LNCaP clone FGC (cell line): ENCODE results near the gene VSIG10L2.
A peak's percentile ranks its signal among the peaks of the same experiment; 100 is the strongest.

Experiments
- DNase-seq: peaks from one replicate; pipeline ENCODE4 v3.0.0-alpha.2; 2011; ENCODE audit warnings: low read depth
- H3K4me3 ChIP-seq: 2 replicates; pipeline ENCODE4 v1.5.1; 2011; ENCODE audit warnings: mild to moderate bottlenecking, low read depth, low read length, control low read depth
- TF ChIP-seq, protein P1 (sequence below): IDR thresholded peaks from 2 replicates; pipeline ENCODE4 v1.5.1; 2012; ENCODE audit warnings: mild to moderate bottlenecking; ENCODE audit not compliant: control insufficient read depth, insufficient read depth; ENCODE audit errors: extremely low read depth

The VSIG10L2 gene

DNA sequence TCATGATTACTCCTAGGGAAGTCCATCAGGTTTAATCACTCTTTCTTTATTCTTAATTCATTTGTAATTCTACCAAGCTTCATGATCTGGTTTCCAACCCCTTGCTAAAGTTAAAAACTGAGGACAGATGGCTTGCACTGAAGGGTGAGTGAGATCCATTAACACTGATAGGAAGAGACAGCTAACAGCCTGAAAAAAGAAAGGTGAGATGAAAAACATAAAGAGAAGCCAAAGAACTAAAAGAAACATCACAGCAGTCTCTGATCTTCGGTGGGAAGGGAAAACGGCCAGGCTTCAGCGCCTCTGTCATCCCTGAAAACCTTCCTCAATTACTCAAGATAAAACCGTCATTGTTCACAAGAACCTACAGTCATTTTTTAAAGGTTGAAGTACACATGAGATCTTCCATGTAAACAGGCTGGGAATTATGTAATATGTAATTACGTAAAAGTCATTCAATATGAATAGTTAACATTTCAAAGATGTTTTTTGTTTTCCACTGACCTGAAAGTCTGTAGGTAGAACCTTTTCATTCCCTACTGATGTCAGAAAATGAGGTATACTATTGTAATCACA, 41.3 kb downstream of the VSIG10L2 start:
- DNase-seq = no peak
- TF ChIP-seq, protein P1, sequence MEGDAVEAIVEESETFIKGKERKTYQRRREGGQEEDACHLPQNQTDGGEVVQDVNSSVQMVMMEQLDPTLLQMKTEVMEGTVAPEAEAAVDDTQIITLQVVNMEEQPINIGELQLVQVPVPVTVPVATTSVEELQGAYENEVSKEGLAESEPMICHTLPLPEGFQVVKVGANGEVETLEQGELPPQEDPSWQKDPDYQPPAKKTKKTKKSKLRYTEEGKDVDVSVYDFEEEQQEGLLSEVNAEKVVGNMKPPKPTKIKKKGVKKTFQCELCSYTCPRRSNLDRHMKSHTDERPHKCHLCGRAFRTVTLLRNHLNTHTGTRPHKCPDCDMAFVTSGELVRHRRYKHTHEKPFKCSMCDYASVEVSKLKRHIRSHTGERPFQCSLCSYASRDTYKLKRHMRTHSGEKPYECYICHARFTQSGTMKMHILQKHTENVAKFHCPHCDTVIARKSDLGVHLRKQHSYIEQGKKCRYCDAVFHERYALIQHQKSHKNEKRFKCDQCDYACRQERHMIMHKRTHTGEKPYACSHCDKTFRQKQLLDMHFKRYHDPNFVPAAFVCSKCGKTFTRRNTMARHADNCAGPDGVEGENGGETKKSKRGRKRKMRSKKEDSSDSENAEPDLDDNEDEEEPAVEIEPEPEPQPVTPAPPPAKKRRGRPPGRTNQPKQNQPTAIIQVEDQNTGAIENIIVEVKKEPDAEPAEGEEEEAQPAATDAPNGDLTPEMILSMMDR = no peak
- H3K4me3 ChIP-seq = no peak overlapping the region

DNA sequence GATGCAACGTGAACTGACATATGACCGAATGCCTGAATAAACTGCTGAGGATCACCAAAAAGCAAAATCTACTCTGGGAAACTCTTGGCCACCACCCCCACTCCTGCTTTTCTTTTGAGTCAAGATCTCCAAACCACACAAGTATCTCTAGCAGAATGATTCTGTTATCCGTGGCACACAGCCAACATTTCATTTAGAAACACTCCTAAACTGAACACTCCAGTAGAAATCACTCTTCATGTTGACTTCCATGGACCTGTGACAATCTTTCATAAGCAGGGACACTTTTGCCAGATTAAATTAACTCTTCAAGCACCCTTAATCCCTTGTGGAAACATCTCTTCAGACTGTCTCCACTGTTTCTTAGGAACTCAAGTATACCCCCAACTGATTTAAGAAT, 44.4 kb downstream of the VSIG10L2 start:
- H3K4me3 ChIP-seq = no peak overlapping the region
- TF ChIP-seq, protein P1 = no peak
- DNase-seq = peak; percentile 15

DNA sequence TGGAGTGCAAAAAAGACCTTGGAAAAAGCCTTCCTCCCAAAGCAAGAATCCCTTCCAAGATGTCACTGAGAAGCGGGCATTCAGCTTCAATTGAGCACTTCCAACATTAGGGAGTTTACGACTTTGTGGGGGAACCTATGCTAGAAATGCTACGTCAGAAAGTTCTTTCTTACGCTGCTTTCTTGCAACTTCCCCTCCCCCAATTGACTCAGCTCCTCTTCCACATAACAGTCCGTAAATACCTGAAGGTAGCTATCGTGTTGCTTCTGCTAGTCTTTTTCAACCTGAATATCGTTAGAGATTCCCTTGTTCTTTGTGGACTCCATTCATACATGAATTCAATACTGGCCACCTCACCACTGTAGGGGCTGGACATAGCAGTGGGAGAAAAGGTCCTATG, 47.0 kb downstream of the VSIG10L2 start:
- TF ChIP-seq, protein P1 = no peak
- DNase-seq = no peak
- H3K4me3 ChIP-seq = no peak overlapping the region

DNA sequence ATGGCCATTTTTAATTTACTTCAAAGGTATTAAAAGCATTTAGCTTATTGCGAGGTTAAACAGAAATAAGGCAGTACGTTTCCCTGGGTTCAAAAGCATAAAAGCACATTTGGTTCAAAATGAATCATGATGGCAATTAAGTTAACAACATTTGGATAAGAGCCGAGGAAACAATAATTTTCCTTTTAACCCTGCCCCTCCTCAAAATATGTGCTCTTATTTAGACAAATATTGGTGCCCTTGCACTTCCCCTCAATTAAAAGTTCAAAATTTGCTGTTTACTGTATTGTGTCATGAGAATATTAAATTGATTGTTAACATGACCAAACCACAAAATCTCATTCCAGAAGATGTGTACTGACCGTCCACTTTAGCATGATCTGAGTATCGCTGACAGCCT, 48.7 kb downstream of the VSIG10L2 start:
- H3K4me3 ChIP-seq = no peak overlapping the region
- DNase-seq = no peak
- TF ChIP-seq, protein P1 = no peak

DNA sequence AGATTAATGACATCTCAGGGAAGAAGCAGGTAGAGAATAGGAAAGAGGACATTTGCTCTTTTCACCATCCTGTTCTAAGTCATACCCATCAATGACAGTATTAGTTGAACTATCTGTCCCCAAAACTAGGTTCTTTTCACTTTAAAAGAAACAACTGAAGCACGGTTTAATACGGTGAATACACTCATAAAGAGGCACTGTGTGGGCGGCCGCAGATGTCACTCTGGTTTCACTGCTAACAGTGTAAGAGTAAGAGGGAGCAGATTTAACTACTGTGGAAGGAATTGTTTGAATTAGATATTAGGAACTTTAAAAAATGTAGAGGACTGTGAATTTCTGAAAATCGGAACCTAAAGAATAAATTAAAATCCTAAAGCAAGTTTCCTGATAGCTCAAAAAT, 49.5 kb downstream of the VSIG10L2 start:
- H3K4me3 ChIP-seq = no peak overlapping the region
- TF ChIP-seq, protein P1 = no peak
- no peak for DNase-seq

DNA sequence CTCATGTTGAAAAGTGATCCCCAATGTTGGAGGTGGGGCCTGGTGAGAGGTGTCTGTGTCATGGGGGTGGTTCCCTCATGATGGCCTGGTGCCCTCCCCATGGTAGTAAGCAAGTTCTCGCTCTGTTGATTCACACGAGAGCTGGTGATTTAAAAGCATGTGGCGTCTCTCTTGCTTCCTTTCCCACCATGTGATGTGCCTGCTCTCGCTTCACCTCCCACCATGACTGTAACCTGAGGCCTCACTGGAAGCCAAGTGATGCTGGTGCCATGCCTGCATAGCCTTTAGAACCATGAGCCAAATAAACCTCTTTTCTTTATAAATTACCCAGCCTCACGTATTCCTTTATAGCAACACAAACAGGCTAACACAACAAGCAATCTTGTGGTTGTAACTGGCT, 52.4 kb downstream of the VSIG10L2 start:
- TF ChIP-seq, protein P1 = no peak
- no peak overlapping the region for H3K4me3 ChIP-seq
- DNase-seq = no peak

DNA sequence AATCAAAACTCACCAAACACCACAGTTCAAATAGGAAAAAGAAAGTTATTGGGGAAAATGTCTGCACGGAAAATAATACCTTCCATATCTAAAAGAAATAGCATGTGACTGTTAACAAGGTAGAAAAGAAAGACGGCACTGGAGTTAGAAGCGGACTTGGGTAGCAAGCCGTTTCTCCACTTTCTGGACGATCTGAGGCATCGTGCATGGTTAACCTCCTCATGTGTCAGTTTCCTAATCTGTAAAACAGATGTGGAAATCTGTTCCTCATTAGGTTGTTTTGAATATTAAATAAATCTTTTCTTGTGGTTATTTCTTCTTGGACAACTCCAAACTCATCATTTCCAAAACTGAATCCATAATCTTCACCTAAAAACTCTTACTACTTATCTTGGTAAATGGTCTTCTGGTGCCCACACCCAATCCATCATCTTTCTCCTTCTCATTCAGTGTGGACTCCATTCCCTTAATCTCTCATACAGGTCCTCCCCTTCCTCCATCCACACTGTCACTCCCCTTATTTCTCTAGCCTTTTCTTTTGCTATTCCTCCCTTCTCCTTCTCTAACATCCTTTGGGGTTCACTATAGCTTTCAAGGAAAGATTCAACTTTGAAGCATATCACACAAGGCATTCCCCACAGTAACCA, 53.5 kb downstream of the VSIG10L2 start:
- no peak overlapping the region for H3K4me3 ChIP-seq
- TF ChIP-seq, protein P1 = no peak
- DNase-seq = no peak
